ENCODE data around the gene EXOC4.

DNA sequence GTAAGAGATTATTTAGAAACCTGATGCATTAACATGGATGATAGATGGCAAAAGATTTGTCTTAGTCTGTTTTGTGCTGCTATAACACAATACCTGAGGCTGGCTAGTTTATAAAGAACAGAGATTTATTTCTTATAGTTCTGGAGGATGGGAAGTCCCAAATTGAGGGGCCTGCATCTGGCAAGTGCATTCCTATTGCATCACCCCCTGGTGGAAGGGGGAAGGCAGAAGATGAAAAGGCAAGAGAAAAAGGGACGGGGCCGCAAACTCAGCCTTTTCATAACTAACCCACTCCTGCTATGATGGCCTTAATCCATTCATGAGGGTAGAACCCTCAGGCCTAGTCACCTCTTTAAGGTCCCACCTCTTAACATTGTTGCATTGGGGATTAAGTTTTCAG lies 720.8 kb downstream of the EXOC4 start:
- TF ChIP-seq EZH2 (IDR thresholded peaks at IDR 0.05; ENCODE audit: insufficient read depth, poor library complexity, severe bottlenecking) (no peak), EZH2phosphoT487 (IDR thresholded peaks at IDR 0.05; ENCODE audit: insufficient read depth, low read depth) (no peak)
